GM21390 (cell line): ENCODE data around the gene CCS.
"Not testable (repeated sequence)": the region's sequence is repeated elsewhere in the genome, so short reads cannot be mapped to it uniquely, and the experiment has no call there.

Experiments
- ATAC-seq: cut with Tn5 transposase; IDR thresholded peaks from one replicate; pipeline ENCODE4 v1.9.1; 2021; ENCODE audit not compliant: unreplicated experiment

Gene CCS

DNA sequence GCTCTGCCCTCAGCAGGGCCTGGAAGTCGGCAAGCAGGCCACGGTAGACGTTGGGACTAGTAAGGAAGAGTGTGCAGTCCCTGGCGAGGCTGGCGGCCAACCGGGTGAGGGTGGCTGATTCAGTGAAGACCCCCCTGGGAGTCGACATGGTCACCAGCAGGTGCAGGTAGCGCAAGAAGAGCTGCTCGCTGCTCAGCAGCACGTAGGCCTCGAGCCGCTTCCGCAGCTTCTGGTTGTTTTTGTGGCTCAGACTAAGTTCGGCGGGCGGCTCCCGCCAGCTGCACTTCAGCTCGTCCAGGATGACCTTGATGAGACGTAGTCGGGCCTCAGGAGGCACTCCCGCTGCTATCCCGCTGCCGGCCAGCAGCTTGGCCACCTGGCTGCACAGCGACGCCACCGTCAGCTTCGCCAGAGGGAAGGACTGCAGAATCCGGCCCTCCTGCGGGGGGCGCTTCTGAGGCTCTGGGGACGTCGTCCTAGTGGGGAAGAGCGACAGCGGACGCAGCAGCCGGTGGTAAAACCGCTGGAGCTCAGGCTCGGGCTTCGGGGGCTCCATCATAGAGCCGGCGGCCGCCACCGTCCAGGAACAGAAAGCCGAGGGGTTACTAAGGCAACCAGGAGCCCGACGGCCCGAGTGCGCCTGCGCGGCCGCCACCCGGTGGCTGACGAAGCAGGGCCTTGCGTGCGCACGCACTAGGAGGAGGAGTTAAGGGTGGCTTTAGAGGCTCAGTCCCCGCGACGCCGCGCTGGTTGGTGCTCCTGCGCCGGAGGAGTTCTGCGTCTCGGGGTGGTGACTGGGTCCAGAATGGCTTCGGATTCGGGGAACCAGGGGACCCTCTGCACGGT, at the start of gene CCS, which contains the start of gene CCDC87:
Gene CCS (plus strand): TSS at position 729 of the 846 bp plus-strand sequence. CDS start 77 bp downstream, at position 806.
Gene CCDC87 (minus strand): TSS at position 607 of the 846 bp plus-strand sequence. CDS start 48 bp downstream, at position 559.
- peak; percentile 91 for ATAC-seq

GRCh38 chr11:66543263-66544107, 49.5 kb upstream of the CCS start:
- peak; percentile 27 for ATAC-seq

GRCh38 chr11:66544952-66545351, 48.0 kb upstream of the CCS start:
- not testable (repeated sequence) for ATAC-seq

DNA sequence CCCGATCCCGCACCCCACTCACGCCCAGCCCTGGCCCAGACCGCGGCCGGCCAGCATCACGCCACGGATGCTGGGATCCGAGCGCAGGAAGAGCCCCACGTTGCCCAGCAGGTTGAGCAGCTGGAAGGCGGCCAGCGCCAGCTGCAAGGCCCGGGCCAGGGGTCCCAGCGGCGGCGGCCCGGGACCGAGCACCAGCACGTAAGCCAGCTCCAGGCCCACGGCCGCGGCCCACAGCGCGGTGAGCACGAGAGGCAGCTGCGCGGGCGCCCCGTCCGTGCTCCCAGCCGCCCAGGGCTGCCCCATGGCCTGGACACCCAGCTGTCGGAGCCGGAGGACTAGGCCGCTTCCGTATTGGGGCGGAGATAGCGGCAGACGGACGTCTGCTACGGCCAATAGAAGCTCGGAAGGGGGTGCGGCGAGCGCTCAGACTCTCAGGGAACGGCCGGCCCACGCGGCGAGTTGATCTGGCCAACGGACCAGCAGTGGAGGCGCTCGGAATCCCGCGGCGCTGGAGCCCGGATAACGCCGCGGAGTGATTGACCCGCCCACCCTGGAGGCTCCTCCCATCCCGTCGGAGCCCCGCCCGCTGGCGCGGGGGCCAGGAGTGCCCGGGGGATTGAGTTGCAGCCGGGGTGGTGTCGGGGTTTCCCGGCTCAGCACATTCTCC, 47.2 kb upstream of the CCS start, which contains the start of gene ZDHHC24:
Gene ZDHHC24 (minus strand): TSS at position 348 of the 667 bp plus-strand sequence. CDS start 45 bp downstream, at position 303.
- ATAC-seq = peak; percentile 83

DNA sequence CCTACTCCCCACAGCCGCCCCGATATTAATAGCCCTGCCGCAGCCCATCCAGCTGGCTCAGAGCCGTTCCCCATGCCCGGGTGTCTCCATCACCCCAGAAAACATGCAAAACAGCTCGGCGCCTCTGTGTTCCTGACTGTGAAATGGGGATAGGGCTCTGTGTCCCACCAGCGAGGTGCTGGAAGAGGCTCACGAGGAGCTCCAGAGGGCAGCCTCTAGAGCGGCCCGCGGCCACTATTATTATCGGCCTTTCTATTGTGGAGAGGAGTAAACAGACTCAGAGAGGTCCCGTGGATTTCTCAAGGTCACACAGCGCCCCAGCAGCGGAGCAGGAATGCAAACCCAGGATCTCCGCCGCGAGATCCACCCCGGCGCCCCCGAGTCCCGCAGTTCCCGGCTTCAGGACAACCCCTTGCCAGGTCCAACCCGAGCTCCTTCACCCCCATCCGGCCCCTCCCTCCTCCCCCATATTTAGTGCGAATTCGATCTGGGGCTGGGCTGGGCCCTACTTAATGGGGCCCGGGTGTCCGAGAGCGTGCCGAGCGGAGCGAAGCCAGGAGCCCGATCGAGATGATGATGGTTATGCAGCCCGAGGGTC, 46.5 kb upstream of the CCS start, which contains the start of gene ACTN3:
Gene ACTN3 (plus strand): TSS at position 536 of the 598 bp plus-strand sequence. CDS start 35 bp downstream, at position 571.
- ATAC-seq = no peak

GRCh38 chr11:66546966-66547661, 45.9 kb upstream of the CCS start:
- no peak for ATAC-seq

DNA sequence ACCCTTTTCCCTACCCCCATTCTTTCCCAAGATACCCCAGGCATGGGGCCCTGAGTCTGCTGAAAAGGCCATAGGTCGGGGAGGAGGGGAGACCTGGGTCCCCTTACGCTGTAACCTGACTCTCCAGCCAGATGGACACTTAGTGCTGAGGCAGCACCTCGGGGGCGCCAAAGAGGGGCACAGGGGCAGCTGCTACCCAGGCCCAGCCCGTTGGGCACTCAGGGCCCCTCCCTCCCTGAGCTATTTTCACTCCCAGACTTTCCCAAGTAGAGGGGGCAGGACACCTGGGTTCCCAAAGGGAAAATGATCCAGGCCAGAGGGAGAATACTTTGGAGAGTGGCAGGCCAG, 45.3 kb upstream of the CCS start:
- no peak for ATAC-seq

DNA sequence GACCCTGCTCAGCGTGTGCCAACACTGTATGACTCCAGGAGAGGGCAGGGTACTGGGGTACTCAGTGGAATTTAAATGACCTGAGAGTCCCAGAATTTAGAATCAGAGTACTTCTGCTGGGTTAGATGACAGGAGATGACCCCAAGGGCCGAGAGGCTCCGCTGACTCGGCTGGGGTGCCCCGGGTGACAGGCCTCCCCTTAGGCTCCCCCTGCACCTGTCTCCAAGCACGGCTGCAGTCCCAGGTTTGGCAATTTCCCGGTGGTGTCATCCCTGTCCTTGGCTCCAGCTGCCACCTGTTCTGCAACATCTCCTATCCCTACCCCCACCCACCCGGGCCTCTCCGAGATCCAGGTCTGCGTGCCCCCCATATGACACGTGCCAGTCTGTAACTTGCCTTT, 44.9 kb upstream of the CCS start:
- ATAC-seq = no peak

- ATAC-seq = no peak
Observed at GRCh38 chr11:66548774-66549630, 44.0 kb upstream of the CCS start.

GRCh38 chr11:66549696-66550095, 43.3 kb upstream of the CCS start:
- no peak for ATAC-seq

DNA sequence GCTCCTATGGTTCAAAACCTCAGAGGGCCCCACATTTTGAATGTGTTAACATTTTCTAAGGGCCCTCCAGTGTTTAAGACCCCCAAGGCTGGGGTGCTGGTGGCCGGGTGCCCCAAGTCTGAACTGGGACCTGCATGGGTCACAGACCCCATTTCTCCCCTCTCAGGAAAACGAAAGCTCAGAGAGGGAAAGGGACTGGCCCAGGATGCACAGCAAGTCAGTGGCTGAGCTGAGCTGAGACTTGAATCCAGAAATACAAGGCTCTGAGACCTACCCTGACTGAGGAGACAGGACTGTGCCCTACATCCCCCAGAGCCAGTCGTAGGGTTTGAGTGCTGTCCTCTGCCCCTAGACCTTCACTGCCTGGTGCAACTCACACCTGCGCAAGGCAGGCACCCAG, 42.1 kb upstream of the CCS start:
- no peak for ATAC-seq

GRCh38 chr11:66554602-66555001, 38.4 kb upstream of the CCS start:
- ATAC-seq = no peak

- no peak for ATAC-seq
Observed at GRCh38 chr11:66555416-66555815, 37.6 kb upstream of the CCS start.

- ATAC-seq = no peak
Observed at GRCh38 chr11:66556086-66556485, 36.9 kb upstream of the CCS start.

- ATAC-seq = no peak
Observed at GRCh38 chr11:66557733-66558326, 35.2 kb upstream of the CCS start.

GRCh38 chr11:66559142-66559865, 33.7 kb upstream of the CCS start:
- no peak for ATAC-seq

GRCh38 chr11:66559866-66560676, 32.9 kb upstream of the CCS start:
- no peak for ATAC-seq
